ENCODE measurements around the gene ELOVL5.
"Not testable (repeated sequence)": the region's sequence is repeated elsewhere in the genome, so short reads cannot be mapped to it uniquely, and the experiment has no call there.

The ELOVL5 gene

GRCh38 chr6:53320964-53321363, 27.8 kb downstream of the ELOVL5 start:
- Histone ChIP-seq H3K9ac (ENCODE audit: insufficient read length) (no peak overlapping the region), H3K4me3 (no peak overlapping the region), H3K9me3 (ENCODE audit: low read depth, low read length) (no peaks in the 10 kb centered on the region), H3K27ac (no peak overlapping the region), H3K36me3 (ENCODE audit: insufficient read depth, low read length) (peaks cover 10% of the 10 kb centered on the region)
- no peak for DNase-seq (ENCODE audit: low read depth, low spot score)
- TF ChIP-seq EZH2 (IDR thresholded peaks at IDR 0.05) = no peak
- no peak for TF ChIP-seq POLR2AphosphoS5 (IDR thresholded peaks at IDR 0.05; ENCODE audit: borderline replicate concordance, low read depth, low read length)
- TF ChIP-seq FOXP2 (optimal IDR thresholded peaks at IDR 0.05; ENCODE audit: control extremely low read depth, extremely low read length, insufficient read depth) = no peak

GRCh38 chr6:53318429-53318828, 30.3 kb downstream of the ELOVL5 start:
- H3K4me3 ChIP-seq = no peak overlapping the region
- H3K36me3 ChIP-seq (ENCODE audit: insufficient read depth, low read length) = peaks cover 11% of the 10 kb centered on the region
- H3K9ac ChIP-seq (ENCODE audit: insufficient read length) = no peak overlapping the region
- H3K27ac ChIP-seq = no peak overlapping the region
- H3K9me3 ChIP-seq (ENCODE audit: low read depth, low read length) = no peaks in the 10 kb centered on the region
- no peak for DNase-seq (ENCODE audit: low read depth, low spot score)
- TF ChIP-seq FOXP2 (optimal IDR thresholded peaks at IDR 0.05; ENCODE audit: control extremely low read depth, extremely low read length, insufficient read depth) (no peak), POLR2AphosphoS5 (IDR thresholded peaks at IDR 0.05; ENCODE audit: borderline replicate concordance, low read depth, low read length) (no peak), EZH2 (IDR thresholded peaks at IDR 0.05) (no peak)

- no peaks in the 10 kb centered on the region for H3K9me3 ChIP-seq (ENCODE audit: low read depth, low read length)
- no peak overlapping the region for H3K27ac ChIP-seq
- DNase-seq (ENCODE audit: low read depth, low spot score) = no peak
- peaks cover 11% of the 10 kb centered on the region for H3K36me3 ChIP-seq (ENCODE audit: insufficient read depth, low read length)
- no peak overlapping the region for H3K4me3 ChIP-seq
- no peak overlapping the region for H3K9ac ChIP-seq (ENCODE audit: insufficient read length)
- TF ChIP-seq EZH2 (IDR thresholded peaks at IDR 0.05) (no peak), FOXP2 (optimal IDR thresholded peaks at IDR 0.05; ENCODE audit: control extremely low read depth, extremely low read length, insufficient read depth) (no peak), POLR2AphosphoS5 (IDR thresholded peaks at IDR 0.05; ENCODE audit: borderline replicate concordance, low read depth, low read length) (no peak)
These were observed 30.9 kb downstream of the ELOVL5 start for GRCh38 chr6:53317861-53318260.

- H3K27ac ChIP-seq; H3K4me3 ChIP-seq; DNase-seq (ENCODE audit: low read depth, low spot score); H3K9me3 ChIP-seq (ENCODE audit: low read depth, low read length); H3K9ac ChIP-seq (ENCODE audit: insufficient read length): not testable (repeated sequence)
- H3K36me3 ChIP-seq (ENCODE audit: insufficient read depth, low read length) = peaks cover 14% of the 10 kb centered on the region
These were observed 31.5 kb downstream of the ELOVL5 start for GRCh38 chr6:53317299-53317698.

GRCh38 chr6:53316142-53316541, 32.6 kb downstream of the ELOVL5 start:
- TF ChIP-seq EZH2 (IDR thresholded peaks at IDR 0.05) = no peak
- TF ChIP-seq POLR2AphosphoS5 (IDR thresholded peaks at IDR 0.05; ENCODE audit: borderline replicate concordance, low read depth, low read length) = no peak
- no peak for TF ChIP-seq FOXP2 (optimal IDR thresholded peaks at IDR 0.05; ENCODE audit: control extremely low read depth, extremely low read length, insufficient read depth)
- no peaks in the 10 kb centered on the region for H3K9me3 ChIP-seq (ENCODE audit: low read depth, low read length)
- peaks cover 19% of the 10 kb centered on the region for H3K36me3 ChIP-seq (ENCODE audit: insufficient read depth, low read length)
- no peak overlapping the region for H3K9ac ChIP-seq (ENCODE audit: insufficient read length)
- no peak overlapping the region for H3K4me3 ChIP-seq
- H3K27ac ChIP-seq = no peak overlapping the region
- DNase-seq (ENCODE audit: low read depth, low spot score) = no peak

GRCh38 chr6:53315086-53315724, 33.5 kb downstream of the ELOVL5 start:
- DNase-seq (ENCODE audit: low read depth, low spot score) = no peak
- Histone ChIP-seq H3K9ac (ENCODE audit: insufficient read length) (no peak overlapping the region), H3K36me3 (ENCODE audit: insufficient read depth, low read length) (peaks cover 12% of the 10 kb centered on the region; the same call in 1 of the 2 replicates), H3K9me3 (ENCODE audit: low read depth, low read length) (no peaks in the 10 kb centered on the region), H3K4me3 (no peak overlapping the region), H3K27ac (no peak overlapping the region)
- TF ChIP-seq EZH2 (IDR thresholded peaks at IDR 0.05) (no peak), FOXP2 (optimal IDR thresholded peaks at IDR 0.05; ENCODE audit: control extremely low read depth, extremely low read length, insufficient read depth) (no peak), POLR2AphosphoS5 (IDR thresholded peaks at IDR 0.05; ENCODE audit: borderline replicate concordance, low read depth, low read length) (no peak)

- H3K9ac ChIP-seq (ENCODE audit: insufficient read length) = no peak overlapping the region
- no peak overlapping the region for H3K4me3 ChIP-seq
- TF ChIP-seq FOXP2 (optimal IDR thresholded peaks at IDR 0.05; ENCODE audit: control extremely low read depth, extremely low read length, insufficient read depth) (no peak), POLR2AphosphoS5 (IDR thresholded peaks at IDR 0.05; ENCODE audit: borderline replicate concordance, low read depth, low read length) (no peak), EZH2 (IDR thresholded peaks at IDR 0.05) (no peak)
- H3K36me3 ChIP-seq (ENCODE audit: insufficient read depth, low read length) = peaks cover 12% of the 10 kb centered on the region; the same call in 1 of the 2 replicates
- DNase-seq (ENCODE audit: low read depth, low spot score) = no peak
- H3K27ac ChIP-seq = 0 out of 2 replicates have a peak overlapping the region, but pooled peaks have one; percentile 37
- no peaks in the 10 kb centered on the region for H3K9me3 ChIP-seq (ENCODE audit: low read depth, low read length)
These were observed 34.9 kb downstream of the ELOVL5 start for GRCh38 chr6:53313784-53314400.

GRCh38 chr6:53312355-53312754, 36.4 kb downstream of the ELOVL5 start:
- DNase-seq (ENCODE audit: low read depth, low spot score) = no peak
- H3K36me3 ChIP-seq (ENCODE audit: insufficient read depth, low read length) = peaks cover 12% of the 10 kb centered on the region; the same call in 1 of the 2 replicates
- TF ChIP-seq FOXP2 (optimal IDR thresholded peaks at IDR 0.05; ENCODE audit: control extremely low read depth, extremely low read length, insufficient read depth) (no peak), POLR2AphosphoS5 (IDR thresholded peaks at IDR 0.05; ENCODE audit: borderline replicate concordance, low read depth, low read length) (no peak), EZH2 (IDR thresholded peaks at IDR 0.05) (no peak)
- H3K9ac ChIP-seq (ENCODE audit: insufficient read length) = no peak overlapping the region
- no peaks in the 10 kb centered on the region for H3K9me3 ChIP-seq (ENCODE audit: low read depth, low read length)
- H3K27ac ChIP-seq = no peak overlapping the region
- H3K4me3 ChIP-seq = no peak overlapping the region

- Histone ChIP-seq H3K9me3 (ENCODE audit: low read depth, low read length) (no peaks in the 10 kb centered on the region), H3K9ac (ENCODE audit: insufficient read length) (no peak overlapping the region), H3K27ac (no peak overlapping the region), H3K36me3 (ENCODE audit: insufficient read depth, low read length) (peaks cover 12% of the 10 kb centered on the region; the same call in 1 of the 2 replicates), H3K4me3 (no peak overlapping the region)
- no peak for DNase-seq (ENCODE audit: low read depth, low spot score)
- no peak for TF ChIP-seq FOXP2 (optimal IDR thresholded peaks at IDR 0.05; ENCODE audit: control extremely low read depth, extremely low read length, insufficient read depth)
- no peak for TF ChIP-seq EZH2 (IDR thresholded peaks at IDR 0.05)
- no peak for TF ChIP-seq POLR2AphosphoS5 (IDR thresholded peaks at IDR 0.05; ENCODE audit: borderline replicate concordance, low read depth, low read length)
These were observed 37.2 kb downstream of the ELOVL5 start for GRCh38 chr6:53311586-53311935.
